Stimulated activated CD8-positive, alpha-beta memory T cell treated with anti-CD3 and anti-CD28 coated beads, Interleukin-7, amount 100 ng/mL, for 1 hour (primary cell): ENCODE measurements around the gene NLGN2.
A peak's percentile ranks its signal among the peaks of the same experiment; 100 is the strongest.

Source experiments
- DNase-seq, 2 donors: peaks; one replicate each; pipeline ENCODE4 v3.0.0-alpha.2; 2020; ENCODE audit warnings: low read depth in 2 of 2

Gene NLGN2

GRCh38 chr17:7392696-7393612 lies 14.7 kb upstream of the NLGN2 start:
- no peak for DNase-seq

GRCh38 chr17:7393613-7394451 lies 13.8 kb upstream of the NLGN2 start:
- DNase-seq, result peak; percentile 38 to 42

GRCh38 chr17:7394452-7395191 lies 13.0 kb upstream of the NLGN2 start, which contains the start of gene PLSCR3:
PLSCR3 (minus strand) TSS chr17:7394525; CDS start chr17:7394110, 415 bp downstream.
- peak; percentile 66 to 68 for DNase-seq

GRCh38 chr17:7396147-7396546 lies 11.5 kb upstream of the NLGN2 start:
- no peak for DNase-seq

- DNase-seq, result no peak
Measured at GRCh38 chr17:7398612-7399011, 9.0 kb upstream of the NLGN2 start.

- no peak for DNase-seq
Measured at GRCh38 chr17:7403043-7403726, 4.5 kb upstream of the NLGN2 start.

- no peak for DNase-seq
Measured at GRCh38 chr17:7403727-7403976, 4.0 kb upstream of the NLGN2 start.

- DNase-seq, result peak; percentile 87 to 88
Measured at GRCh38 chr17:7403977-7404736, 3.5 kb upstream of the NLGN2 start, which contains the start of gene TMEM256. TMEM256 (minus strand) TSS chr17:7404097; CDS start chr17:7404084, 13 bp downstream.

- DNase-seq, result no peak
Measured at GRCh38 chr17:7404737-7405349, 2.8 kb upstream of the NLGN2 start.

GRCh38 chr17:7405350-7406234 lies 2.1 kb upstream of the NLGN2 start:
- no peak for DNase-seq

GRCh38 chr17:7406235-7406825 lies 1.3 kb upstream of the NLGN2 start:
- no peak for DNase-seq

- DNase-seq, result no peak
Measured at GRCh38 chr17:7407082-7407481, 563 bp upstream of the NLGN2 start.

- DNase-seq, result no peak
Measured at GRCh38 chr17:7408252-7408727, 645 bp downstream of the NLGN2 start.

- no peak for DNase-seq
Measured at GRCh38 chr17:7408863-7409262, 1.2 kb downstream of the NLGN2 start.

- no peak for DNase-seq
Measured at GRCh38 chr17:7409716-7410115, 2.1 kb downstream of the NLGN2 start.

GRCh38 chr17:7410634-7411426 lies 3.2 kb downstream of the NLGN2 start:
- no peak for DNase-seq

- DNase-seq, result no peak
Measured at GRCh38 chr17:7411427-7411750, 3.7 kb downstream of the NLGN2 start.
